ENCODE measurements around the gene GZMM.
A peak's percentile ranks its signal among the peaks of the same experiment; 100 is the strongest.

GZMM gene

DNA sequence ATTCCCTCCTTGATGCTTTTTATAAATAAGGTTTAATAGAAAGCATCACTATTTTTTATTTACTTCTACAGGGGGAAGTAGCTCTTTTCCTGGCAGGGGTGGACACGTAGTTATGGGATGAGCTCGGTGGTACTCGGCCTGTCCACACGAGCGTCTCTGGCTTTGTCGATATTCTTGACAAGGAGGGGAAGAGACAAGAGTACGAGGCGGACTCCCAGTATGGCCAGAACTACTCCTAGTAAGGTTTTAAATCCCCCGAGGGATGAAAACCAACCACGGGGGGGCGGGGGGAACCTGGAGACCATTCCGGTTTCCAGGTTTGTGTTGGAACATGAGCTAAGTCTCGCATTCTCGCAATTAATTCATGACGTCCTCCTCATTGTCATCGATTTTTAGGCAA is 23.0 kb downstream of the GZMM start:
- no peak for DNase-seq (ENCODE audit: low read depth)

DNA sequence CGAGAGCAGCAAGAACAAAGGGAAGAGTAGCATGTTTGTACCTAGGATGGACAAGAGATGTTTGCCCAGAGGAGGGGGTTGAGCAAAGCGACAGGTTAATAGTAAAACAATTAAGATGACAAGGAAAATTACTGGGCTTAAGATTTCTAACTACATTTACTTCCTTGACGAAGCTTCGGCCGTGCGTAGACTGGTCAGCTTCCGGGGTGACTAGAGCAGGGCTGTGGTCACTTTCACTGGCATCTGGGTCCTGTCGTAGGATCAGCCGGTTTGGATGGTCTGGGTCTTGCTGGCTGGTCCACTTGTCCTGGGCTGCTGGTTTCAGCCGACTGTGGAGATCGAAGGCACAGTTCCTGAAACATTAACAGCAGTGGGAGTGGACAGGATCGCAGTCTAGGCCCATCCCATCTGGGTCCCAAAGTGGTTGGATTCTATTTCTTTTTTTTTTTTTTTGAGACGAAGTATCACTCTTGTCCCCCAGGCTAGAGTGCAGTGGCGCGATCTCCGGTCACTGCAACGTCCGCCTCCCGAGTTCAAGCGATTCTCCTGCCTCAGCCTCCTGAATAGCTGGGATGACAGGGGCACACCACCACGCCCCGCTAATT is 23.5 kb downstream of the GZMM start:
- DNase-seq (ENCODE audit: low read depth) = no peak

DNA sequence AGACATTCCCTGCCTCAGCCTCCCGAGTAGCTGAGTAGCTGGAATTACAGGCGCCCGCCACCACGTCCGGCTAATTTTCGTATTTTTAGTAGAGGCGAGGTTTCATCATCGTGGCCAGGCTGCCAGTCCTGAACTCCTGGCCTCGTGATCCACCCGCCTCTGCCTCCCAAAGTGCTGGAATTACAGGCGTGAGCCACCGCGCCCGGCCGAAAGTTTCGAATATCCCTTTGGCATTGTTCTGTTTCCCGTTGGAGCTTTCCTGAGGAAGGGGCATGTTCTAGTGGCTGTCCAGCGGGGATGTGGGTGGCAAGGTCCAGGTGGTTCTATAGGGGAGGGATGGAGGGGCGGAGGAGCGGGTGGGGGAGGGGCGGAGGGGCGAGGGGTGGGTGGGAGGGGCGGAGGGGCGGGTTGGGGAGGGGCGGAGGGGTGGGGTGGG is 26.4 kb downstream of the GZMM start:
- DNase-seq (ENCODE audit: low read depth) = no peak

DNA sequence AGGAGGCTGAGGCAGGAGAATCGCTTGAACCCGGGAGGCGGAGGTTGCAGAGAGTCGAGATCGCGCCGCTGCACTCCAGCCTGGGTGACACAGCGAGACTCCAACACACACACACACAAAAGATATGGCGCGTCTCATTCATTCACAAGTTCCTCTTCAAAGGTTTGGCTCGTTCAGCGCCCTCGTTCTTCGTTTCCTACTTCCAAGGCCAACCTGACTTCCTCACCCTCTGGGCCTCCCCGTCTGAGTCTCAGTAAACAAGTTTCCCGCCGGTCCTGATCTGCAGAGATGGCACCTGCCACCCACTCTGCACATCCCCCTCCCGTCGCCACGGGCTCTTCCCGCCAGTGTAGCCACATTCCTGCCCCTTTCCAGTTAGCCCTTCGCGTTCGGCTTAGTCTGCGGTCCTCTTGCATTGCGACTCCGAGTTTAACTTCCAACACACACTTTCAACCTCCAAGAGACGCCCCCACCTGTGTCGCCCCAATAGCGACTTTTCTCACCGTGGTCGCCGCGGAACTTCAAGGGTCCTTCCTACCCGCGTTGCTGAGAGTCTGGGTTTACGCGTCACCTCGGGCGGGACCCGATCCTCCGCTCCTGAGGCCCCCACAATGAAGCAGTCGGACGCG is 27.2 kb downstream of the GZMM start:
- no peak for DNase-seq (ENCODE audit: low read depth)

DNA sequence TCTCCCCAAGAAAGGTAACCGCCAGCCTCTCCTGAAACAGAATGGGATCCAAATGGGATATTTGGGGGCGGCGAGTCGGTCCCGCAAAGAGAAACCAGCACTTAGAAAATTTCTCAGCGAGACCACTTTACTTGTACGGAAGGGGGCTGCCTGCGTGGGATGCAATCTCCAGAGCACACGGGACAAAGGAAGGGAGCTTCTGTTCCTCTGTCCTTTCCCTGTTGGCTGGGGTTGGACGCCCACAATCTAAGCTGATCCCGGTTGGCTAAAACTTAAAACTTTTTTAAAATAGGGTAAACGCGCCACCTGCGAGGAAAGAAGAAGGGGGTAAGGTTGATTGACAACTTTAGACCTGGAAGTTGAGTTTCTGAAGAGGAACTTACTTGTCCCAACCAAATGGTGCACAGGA is 27.7 kb downstream of the GZMM start:
- DNase-seq (ENCODE audit: low read depth) = no peak

DNA sequence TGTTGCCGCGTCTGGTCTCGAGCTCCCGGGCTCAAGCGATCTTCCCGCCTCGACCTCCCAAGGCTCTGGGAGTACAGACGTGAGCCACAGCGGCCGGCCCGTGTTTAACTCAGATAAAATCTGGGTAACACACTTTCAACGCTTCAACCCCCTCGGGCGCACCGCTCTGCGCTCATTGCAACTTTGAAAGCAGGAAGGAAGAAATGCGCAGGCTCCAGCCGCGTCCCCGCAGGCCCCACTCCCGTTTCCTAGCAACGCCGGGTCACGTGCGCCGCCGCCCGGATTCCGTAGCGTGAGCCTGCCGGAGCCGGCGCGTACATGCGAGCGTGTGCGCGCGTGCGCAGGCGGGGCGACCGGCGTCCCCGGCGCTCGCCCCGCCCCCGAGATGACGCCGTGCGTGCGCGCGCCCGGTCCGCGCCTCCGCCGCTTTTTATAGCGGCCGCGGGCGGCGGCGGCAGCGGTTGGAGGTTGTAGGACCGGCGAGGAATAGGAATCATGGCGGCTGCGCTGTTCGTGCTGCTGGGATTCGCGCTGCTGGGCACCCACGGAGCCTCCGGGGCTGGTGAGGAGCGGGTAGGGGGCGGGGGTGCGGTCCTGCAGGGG is 28.4 kb downstream of the GZMM start, which contains the start of gene BSG:
TSS of gene BSG (plus strand) at position 457 of the 603 bp plus-strand sequence. CDS start at position 496, 39 bp downstream.
- peak; percentile 98 for DNase-seq (ENCODE audit: low read depth)

DNA sequence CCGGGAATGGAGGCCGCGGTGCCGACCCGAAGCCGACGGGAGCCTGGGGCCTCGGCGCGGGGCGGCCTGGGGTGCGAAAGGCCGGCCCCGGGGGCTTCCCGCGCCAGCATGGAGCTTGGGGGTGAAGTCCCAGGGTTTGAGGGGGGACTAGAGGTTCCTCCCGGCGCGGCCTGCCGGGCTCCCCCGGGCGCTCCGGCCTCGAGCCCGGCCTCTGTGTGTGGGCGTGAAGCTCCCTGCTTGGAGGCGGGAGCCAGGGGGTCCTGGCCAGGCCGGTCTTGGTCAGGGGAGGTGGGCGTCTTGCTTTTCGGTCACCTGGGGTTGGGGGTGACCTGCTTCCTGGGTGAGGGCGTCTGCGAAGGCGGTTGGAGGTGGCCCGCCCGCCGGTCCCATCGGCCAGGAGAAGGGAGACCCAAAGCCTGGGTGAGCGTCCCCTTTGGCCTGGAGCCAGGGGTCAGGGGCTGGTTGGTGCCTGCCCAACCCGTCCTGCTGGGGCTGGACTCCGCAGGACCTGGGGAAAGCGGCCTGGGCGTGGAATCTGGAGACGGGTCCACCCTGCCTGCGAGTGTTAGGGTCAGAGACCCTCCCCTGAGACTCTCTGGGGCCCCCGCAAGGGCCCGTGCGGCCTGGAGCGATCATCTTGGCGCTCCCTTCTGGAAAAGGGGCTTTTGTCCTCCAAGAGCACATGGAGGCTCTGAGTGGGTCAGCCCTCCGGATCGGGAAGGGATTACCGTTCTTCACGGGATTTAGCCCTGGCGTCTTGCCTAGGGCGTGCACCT is 29.1 kb downstream of the GZMM start:
- DNase-seq (ENCODE audit: low read depth) = no peak

DNA sequence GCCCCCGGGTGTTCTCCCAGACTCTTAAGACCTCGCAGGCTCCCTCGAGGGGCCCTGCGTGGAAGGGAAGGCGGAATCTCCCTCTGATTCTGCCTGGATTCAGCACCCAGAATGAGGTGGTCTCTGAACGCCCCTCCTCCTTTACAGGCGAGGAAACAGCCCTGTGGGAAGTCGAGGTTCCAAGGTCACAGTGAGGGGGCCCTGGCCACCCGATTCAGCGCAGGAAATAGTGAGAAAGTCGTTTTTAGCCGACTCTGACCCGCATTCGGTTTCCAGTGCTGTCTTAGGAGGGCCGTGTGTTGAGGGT is 29.6 kb downstream of the GZMM start:
- DNase-seq (ENCODE audit: low read depth) = no peak

DNA sequence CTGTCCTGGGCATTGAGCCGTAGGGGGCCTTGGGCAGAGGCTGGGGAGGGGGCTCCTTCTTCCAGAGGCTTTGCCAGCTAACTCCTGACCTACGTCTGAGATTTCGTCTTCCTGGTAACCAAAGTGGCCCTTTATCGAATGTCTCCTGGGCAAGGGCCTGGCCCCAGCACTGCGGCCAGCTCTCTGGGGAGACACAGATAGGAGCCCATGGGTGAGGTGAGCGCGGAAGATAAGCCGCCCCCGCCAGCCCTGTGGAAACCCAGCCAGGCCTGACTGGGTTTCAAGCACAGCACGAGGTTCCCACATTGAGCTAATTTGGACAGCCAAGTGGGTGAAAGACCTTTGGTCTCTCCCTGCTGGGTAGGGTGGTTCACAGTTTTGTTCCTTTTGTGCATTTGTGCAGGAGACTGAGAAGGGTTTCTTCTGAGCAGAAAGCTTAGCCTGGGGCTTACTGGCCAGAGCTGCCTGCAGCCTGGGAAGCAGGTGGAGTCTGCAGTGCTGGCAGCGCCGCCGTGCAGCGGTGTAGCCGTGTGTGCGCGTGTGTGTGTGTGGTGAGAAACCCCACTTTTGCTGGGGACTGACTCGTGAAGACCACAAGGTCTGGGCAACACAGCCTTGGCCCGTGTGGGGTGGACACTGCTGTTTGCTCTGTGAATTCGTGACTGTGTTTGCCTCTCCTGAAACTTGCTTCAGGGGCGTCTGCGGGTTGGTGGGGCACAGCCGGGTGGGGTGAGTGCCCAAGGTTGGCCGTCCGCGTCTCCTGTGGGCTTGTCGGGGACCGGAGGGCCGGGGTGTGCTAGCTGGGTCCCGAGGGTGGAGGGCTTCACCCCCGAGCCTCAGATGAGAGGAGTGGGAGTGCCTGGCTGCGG is 31.0 kb downstream of the GZMM start:
- DNase-seq (ENCODE audit: low read depth) = no peak

DNA sequence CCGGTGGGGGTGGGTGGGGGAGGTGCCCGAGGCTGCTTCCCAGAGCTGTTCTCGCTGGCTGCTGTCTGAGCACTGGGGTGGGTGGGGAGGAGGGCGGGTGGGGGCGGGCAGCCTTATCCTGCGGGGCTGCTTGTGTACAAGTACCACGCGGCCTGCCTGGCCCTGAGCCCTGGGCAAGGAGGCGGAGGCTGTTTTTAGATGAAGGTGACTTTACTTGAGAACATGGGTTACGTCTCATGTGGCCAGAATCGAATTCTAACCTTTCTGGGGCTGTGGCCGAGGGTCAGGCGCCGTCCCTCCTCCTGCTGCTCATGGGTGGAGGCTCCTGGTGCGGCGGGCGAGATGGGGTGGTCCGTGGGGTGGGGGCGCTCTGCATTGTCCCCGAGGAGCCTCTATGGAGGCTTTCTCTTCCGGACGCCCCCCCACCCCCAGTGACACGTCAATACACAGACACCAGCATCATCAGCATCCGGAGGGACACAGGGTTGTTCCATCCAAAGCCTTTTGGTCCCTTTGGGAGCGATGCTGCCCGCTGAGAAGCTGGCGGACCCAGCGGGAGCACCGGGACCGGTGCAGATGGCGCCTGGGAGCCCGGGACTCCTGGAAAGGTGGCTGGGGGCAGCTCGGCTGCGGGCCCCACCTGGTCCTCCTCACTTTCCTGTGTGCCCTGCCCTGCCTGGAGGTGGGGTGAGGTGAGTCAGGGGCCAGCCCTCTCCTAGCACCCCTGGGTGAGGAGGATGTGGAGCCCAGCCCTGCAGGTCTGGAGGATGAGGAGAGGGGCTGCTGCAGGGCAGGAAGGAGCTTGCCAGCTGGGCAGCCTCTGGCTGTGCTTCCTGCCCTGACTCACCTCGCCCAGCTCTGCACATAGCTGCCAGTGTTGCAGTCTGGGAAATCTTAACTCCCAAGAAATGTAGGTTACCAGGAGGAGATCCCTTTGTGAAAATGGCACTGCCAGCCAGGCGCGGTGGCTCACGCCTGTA is 32.0 kb downstream of the GZMM start:
- DNase-seq (ENCODE audit: low read depth) = no peak

DNA sequence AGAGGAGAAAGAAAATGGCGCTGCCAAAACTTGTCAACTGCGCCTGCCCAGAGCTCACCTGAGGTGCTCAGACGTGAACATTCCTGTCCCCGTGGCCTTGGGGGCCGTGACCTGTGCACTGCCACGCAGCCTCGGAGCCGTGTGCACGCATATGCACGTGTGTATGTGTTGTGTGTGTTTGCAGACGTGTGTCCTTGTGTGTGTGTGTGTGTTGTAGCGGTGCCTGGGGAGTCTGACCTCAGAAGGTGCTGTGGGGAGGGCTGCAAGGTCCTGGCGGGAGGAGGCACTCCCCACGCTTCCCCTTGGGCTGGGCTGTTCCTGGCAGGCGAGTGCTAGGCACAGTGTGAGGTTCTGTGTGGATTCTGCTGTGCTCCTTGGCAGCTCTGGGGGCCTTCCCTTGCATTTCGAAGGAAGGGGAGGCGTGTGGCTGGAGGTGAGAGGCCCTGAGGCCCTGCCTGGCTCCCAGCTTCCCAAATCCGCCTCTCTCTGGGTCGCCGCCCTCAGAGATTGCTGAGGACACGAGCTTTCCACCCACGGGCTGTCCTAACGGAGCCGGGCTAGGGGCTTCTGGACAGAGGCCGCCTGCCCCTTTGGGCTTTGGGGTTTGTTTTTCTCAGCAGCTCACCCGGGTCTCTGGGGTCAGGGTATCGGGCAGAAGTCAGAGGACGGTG is 33.0 kb downstream of the GZMM start:
- DNase-seq (ENCODE audit: low read depth) = no peak

DNA sequence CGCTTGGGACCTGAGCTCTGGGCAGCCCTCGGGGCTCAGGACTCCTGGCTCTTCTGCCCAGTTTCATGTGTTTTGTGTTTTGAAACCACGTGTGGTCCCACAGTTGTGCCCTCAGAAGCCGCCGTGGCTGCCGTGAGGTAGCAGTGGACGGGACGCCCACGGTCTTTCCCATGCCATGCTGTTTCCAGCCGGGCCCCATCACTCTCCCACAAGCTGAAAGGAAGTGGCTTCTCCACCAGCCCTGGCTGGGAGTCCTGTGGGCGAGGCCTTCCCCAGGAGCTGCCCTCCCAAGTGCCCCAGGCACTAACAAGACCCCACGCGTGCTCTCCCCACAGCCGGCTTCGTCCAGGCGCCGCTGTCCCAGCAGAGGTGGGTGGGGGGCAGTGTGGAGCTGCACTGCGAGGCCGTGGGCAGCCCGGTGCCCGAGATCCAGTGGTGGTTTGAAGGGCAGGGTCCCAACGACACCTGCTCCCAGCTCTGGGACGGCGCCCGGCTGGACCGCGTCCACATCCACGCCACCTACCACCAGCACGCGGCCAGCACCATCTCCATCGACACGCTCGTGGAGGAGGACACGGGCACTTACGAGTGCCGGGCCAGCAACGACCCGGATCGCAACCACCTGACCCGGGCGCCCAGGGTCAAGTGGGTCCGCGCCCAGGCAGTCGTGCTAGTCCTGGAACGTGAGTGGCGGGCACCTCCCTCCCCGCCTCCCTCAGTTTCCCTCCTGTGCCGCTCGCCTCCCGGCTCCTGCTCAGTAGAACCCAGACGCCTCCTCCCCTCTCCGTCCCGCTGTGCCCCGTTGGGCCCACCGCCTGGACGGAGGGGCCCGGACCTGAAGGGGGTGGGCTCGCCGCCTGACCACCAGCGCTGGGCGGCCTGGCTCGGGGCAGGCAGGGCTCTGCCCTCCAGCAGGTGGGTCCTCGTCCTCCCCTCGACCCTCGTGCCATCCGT is 33.9 kb downstream of the GZMM start:
- DNase-seq (ENCODE audit: low read depth) = no peak

DNA sequence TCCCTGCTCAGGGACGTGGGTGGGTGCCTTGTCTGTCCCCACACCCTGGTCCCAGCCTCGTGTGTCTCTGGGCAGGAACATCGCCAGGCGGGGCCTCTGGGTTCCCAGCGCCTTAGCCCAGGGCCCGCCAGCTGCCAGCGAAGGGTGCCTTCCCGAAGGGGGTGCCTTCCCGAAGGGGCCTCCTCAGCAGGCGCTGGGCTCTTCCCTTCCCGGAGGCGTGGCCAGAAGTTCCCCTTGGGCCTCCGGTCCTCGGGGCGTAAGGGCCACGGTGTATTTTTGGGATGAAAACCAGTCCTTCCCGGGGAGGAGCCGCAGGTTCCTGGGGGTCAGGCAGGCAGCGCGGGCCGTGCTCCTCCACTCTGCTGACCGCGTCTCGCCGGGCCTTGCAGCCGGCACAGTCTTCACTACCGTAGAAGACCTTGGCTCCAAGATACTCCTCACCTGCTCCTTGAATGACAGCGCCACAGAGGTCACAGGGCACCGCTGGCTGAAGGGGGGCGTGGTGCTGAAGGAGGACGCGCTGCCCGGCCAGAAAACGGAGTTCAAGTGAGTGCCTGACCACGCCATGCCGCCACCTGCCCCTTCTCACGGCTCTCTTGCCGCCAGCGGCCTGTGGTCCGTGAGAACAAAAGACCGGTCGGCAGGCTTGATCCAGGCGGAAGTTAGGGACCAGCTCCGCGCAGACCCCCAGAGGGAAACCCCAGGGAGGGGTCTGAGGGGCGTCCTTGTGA is 35.4 kb downstream of the GZMM start:
- DNase-seq (ENCODE audit: low read depth) = no peak

DNA sequence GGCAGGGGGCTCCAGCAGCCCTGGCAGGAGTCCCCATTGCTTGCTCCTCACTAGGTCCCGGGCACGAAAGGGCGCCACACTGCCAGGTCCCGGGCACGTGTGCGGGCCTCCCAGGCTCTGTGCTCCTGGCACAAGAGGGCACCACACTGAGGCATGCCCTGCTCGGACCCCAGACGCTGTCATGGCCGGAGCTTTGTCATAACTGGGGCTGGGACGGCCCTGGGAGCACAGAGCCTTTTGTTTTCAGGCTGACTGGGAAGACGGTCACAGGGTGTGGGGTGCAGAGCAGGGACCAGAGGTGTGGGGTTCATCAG is 35.9 kb downstream of the GZMM start:
- DNase-seq (ENCODE audit: low read depth) = no peak

DNA sequence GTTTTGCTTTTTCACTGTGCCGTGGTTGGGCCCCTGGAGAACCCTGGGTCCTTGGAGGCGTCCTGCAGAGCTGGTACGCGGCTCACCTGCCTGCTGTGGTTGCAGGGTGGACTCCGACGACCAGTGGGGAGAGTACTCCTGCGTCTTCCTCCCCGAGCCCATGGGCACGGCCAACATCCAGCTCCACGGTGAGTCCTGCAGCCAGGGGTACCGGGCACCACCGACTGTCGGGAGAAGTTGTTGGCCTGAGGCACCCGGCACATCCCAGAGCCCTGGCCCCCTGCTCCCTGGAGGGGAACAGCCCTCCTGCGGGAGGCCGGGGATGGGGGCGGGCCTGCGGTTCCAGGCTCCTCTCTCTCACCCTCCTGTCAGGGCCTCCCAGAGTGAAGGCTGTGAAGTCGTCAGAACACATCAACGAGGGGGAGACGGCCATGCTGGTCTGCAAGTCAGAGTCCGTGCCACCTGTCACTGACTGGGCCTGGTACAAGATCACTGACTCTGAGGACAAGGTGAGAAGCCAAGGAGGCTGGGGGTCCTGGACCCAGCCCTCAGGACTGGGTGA is 36.5 kb downstream of the GZMM start:
- DNase-seq (ENCODE audit: low read depth) = no peak

DNA sequence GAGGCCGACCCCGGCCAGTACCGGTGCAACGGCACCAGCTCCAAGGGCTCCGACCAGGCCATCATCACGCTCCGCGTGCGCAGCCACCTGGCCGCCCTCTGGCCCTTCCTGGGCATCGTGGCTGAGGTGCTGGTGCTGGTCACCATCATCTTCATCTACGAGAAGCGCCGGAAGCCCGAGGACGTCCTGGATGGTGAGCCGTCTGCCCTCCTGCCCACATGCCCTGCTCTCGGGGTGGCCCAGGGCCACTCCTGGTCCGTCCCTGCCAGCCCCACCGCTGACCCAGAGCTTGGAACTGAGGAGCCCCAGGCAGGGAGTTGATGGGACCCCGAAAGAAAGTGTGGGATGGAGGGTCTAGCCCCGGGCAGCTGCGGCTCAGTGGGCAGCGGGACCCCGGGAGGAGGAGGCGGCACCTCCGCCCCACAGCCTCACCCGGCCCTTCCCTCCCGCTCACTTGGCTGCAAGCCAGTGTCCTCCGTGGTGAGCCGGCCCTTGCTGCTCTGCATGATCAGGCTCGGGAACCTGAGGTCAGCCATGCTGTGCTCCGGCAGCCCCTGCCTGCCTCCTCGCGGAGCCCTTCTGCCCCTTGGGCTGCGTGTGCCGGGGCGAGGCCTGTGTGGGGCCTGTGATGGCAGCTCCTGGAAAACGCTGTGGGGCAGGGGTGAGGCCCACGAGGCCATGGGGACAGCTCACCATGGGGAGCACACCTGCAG is 37.7 kb downstream of the GZMM start:
- DNase-seq (ENCODE audit: low read depth) = no peak

DNA sequence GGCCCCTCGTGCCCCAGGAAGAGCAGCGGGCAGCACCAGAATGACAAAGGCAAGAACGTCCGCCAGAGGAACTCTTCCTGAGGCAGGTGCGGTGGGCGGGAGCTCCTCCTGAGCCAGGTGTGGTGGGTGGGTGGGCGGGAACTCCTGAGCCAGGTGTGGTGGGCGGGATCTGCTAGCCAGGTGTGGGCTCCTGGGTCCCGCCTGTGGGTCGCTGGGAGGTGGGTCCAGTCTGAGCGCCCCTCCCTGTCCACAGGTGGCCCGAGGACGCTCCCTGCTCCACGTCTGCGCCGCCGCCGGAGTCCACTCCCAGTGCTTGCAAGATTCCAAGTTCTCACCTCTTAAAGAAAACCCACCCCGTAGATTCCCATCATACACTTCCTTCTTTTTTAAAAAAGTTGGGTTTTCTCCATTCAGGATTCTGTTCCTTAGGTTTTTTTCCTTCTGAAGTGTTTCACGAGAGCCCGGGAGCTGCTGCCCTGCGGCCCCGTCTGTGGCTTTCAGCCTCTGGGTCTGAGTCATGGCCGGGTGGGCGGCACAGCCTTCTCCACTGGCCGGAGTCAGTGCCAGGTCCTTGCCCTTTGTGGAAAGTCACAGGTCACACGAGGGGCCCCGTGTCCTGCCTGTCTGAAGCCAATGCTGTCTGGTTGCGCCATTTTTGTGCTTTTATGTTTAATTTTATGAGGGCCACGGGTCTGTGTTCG is 38.8 kb downstream of the GZMM start:
- DNase-seq (ENCODE audit: low read depth) = no peak

Measured in stimulated activated CD8-positive, alpha-beta memory T cell treated with anti-CD3 and anti-CD28 coated beads, Interleukin-12 subunit alpha, Interleukin-12 subunit beta, amount 100 ng/mL, for 4 hours (primary cell).